ENCODE results near the gene COL9A3.

COL9A3 gene

GRCh38 chr20:62787866-62788265 is 29.0 kb upstream of the COL9A3 start:
- no peak overlapping the region for H3K9ac ChIP-seq (ENCODE audit: low read length)
- no peak overlapping the region for H3K4me3 ChIP-seq (ENCODE audit: insufficient read depth, low read length, poor library complexity, severe bottlenecking)
- H3K9me2 ChIP-seq (replicated peaks; ENCODE audit: insufficient read depth, low read length): no peaks in the 10 kb centered on the region
- no peaks in the 10 kb centered on the region for H4K20me1 ChIP-seq (ENCODE audit: low read depth, low read length)
- H3K9me3 ChIP-seq (ENCODE audit: insufficient read depth, low read length): no peaks in the 10 kb centered on the region
- no peaks in the 10 kb centered on the region for H3K36me3 ChIP-seq (ENCODE audit: low read length)
- H3K27me3 ChIP-seq (ENCODE audit: low read length): no peaks in the 10 kb centered on the region
- H3F3A ChIP-seq (ENCODE audit: insufficient read depth): no peaks in the 10 kb centered on the region
- no peak overlapping the region for H3K4me2 ChIP-seq (ENCODE audit: low read depth, low read length, poor library complexity, severe bottlenecking)
- no peaks in the 10 kb centered on the region for H3K79me2 ChIP-seq (ENCODE audit: insufficient read depth, low read length)
- H2AFZ ChIP-seq (ENCODE audit: low read depth, low read length, severe bottlenecking): no peak overlapping the region
- TF ChIP-seq CTCF (IDR thresholded peaks at IDR 0.05; ENCODE audit: insufficient read depth, low read length, poor library complexity, severe bottlenecking) (no peak), EZH2phosphoT487 (conservative IDR thresholded peaks at IDR 0.05; ENCODE audit: low read length) (no peak)
- H3K27ac ChIP-seq (ENCODE audit: low read depth, low read length): no peak overlapping the region

GRCh38 chr20:62788607-62789006 is 28.2 kb upstream of the COL9A3 start:
- Histone ChIP-seq H3K9me2 (replicated peaks; ENCODE audit: insufficient read depth, low read length) (no peaks in the 10 kb centered on the region), H3K27ac (ENCODE audit: low read depth, low read length) (no peak overlapping the region), H3K9me3 (ENCODE audit: insufficient read depth, low read length) (no peaks in the 10 kb centered on the region), H3K4me3 (ENCODE audit: insufficient read depth, low read length, poor library complexity, severe bottlenecking) (no peak overlapping the region), H2AFZ (ENCODE audit: low read depth, low read length, severe bottlenecking) (no peak overlapping the region), H3K79me2 (ENCODE audit: insufficient read depth, low read length) (no peaks in the 10 kb centered on the region), H3K36me3 (ENCODE audit: low read length) (no peaks in the 10 kb centered on the region), H3K27me3 (ENCODE audit: low read length) (no peaks in the 10 kb centered on the region), H3K9ac (ENCODE audit: low read length) (no peak overlapping the region), H3K4me2 (ENCODE audit: low read depth, low read length, poor library complexity, severe bottlenecking) (no peak overlapping the region), H4K20me1 (ENCODE audit: low read depth, low read length) (no peaks in the 10 kb centered on the region), H3F3A (ENCODE audit: insufficient read depth) (no peaks in the 10 kb centered on the region)
- TF ChIP-seq EZH2phosphoT487 (conservative IDR thresholded peaks at IDR 0.05; ENCODE audit: low read length) (no peak), CTCF (IDR thresholded peaks at IDR 0.05; ENCODE audit: insufficient read depth, low read length, poor library complexity, severe bottlenecking) (no peak)

- Histone ChIP-seq H4K20me1 (ENCODE audit: low read depth, low read length) (no peaks in the 10 kb centered on the region), H3K27me3 (ENCODE audit: low read length) (no peaks in the 10 kb centered on the region), H3K9me2 (replicated peaks; ENCODE audit: insufficient read depth, low read length) (no peaks in the 10 kb centered on the region), H3K9ac (ENCODE audit: low read length) (no peak overlapping the region), H3K4me3 (ENCODE audit: insufficient read depth, low read length, poor library complexity, severe bottlenecking) (no peak overlapping the region), H3K79me2 (ENCODE audit: insufficient read depth, low read length) (no peaks in the 10 kb centered on the region), H3F3A (ENCODE audit: insufficient read depth) (peaks cover 7% of the 10 kb centered on the region; the same call in 1 of the 2 replicates), H3K9me3 (ENCODE audit: insufficient read depth, low read length) (no peaks in the 10 kb centered on the region), H3K4me2 (ENCODE audit: low read depth, low read length, poor library complexity, severe bottlenecking) (no peak overlapping the region), H3K36me3 (ENCODE audit: low read length) (no peaks in the 10 kb centered on the region), H3K27ac (ENCODE audit: low read depth, low read length) (no peak overlapping the region), H2AFZ (ENCODE audit: low read depth, low read length, severe bottlenecking) (no peak overlapping the region)
- no peak for TF ChIP-seq CTCF (IDR thresholded peaks at IDR 0.05; ENCODE audit: insufficient read depth, low read length, poor library complexity, severe bottlenecking)
- TF ChIP-seq EZH2phosphoT487 (conservative IDR thresholded peaks at IDR 0.05; ENCODE audit: low read length): no peak
Observed at GRCh38 chr20:62790075-62790474, 26.8 kb upstream of the COL9A3 start.

All from SU-DHL-6 (cell line).